Common myeloid progenitor, CD34-positive (primary cell): ENCODE results near the gene SIMC1.
"Not testable (repeated sequence)": the region's sequence is repeated elsewhere in the genome, so short reads cannot be mapped to it uniquely, and the experiment has no call there.

Source experiments
- CTCF ChIA-PET: fragments of 350-600 bp; sonication (Branson Sonifier 250); formaldehyde crosslinking; loops from one replicate; lab custom pipeline; 2021; ENCODE audit warnings: antibody characterized with exemption; lab: Charles Lee
- POLR2A ChIA-PET: fragments of 350-600 bp; sonication (Branson Sonifier 250); formaldehyde crosslinking; loops from one replicate; lab custom pipeline; 2021; ENCODE audit warnings: antibody characterized with exemption; lab: Charles Lee
- DNase-seq, 3 donors: peaks; one replicate each; pipeline versions ENCODE4 v3.0.0 to v3.0.0-alpha.2; 2013
- H3K27ac ChIP-seq, 2 experiments: 1 replicate in 1 of 2; 2 replicates in 1 of 2; pipeline ENCODE4 v1.7.0; 2013; ENCODE audit warnings: inconsistent platforms in 2 of 2, low read length in 2 of 2, mild to moderate bottlenecking in 2 of 2, low read depth in 1 of 2, moderate library complexity in 1 of 2; ENCODE audit not compliant: severe bottlenecking in 2 of 2, insufficient read depth in 1 of 2, poor library complexity in 1 of 2
- H3K27me3 ChIP-seq, 5 experiments: replicated peaks in 2 of 5; 1 replicate in 3 of 5; 2 replicates in 2 of 5; pipeline versions ENCODE4 v1.6.1 to v1.7.0; 2013; ENCODE audit warnings: low read length in 4 of 5, mild to moderate bottlenecking in 2 of 5, moderate library complexity in 2 of 5, inconsistent platforms in 1 of 5; ENCODE audit not compliant: insufficient read depth in 5 of 5, control insufficient read depth in 4 of 5
- H3K36me3 ChIP-seq, 4 experiments: 1 replicate in 2 of 4; 2 replicates in 2 of 4; pipeline versions ENCODE4 v1.6.1 to v1.7.0; 2013; ENCODE audit warnings: low read length in 3 of 4, control low read depth in 1 of 4, mild to moderate bottlenecking in 1 of 4; ENCODE audit not compliant: control insufficient read depth in 4 of 4, insufficient read depth in 4 of 4
- H3K4me1 ChIP-seq, 4 experiments: 1 replicate in 3 of 4; 2 replicates in 1 of 4; pipeline versions ENCODE4 v1.6.1 to v1.7.1; 2013; ENCODE audit warnings: low read length in 3 of 4, mild to moderate bottlenecking in 3 of 4, control low read depth in 1 of 4, inconsistent platforms in 1 of 4, moderate library complexity in 1 of 4; ENCODE audit not compliant: control insufficient read depth in 4 of 4, insufficient read depth in 4 of 4; ENCODE audit errors: control extremely low read depth in 1 of 4
- H3K4me3 ChIP-seq, 7 experiments: 1 replicate in 4 of 7; 2 replicates in 3 of 7; pipeline versions ENCODE4 v1.5.1 to v1.7.0; 2013; ENCODE audit warnings: mild to moderate bottlenecking in 7 of 7, low read length in 6 of 7, moderate library complexity in 6 of 7, inconsistent platforms in 2 of 7, low read depth in 2 of 7, control low read depth in 1 of 7; ENCODE audit not compliant: insufficient read depth in 4 of 7, control insufficient read depth in 1 of 7; ENCODE audit errors: extremely low read depth in 1 of 7
- H3K9me3 ChIP-seq, 5 experiments: 1 replicate in 4 of 5; 2 replicates in 1 of 5; pipeline versions ENCODE4 v1.6.1 to v1.7.1; 2013; ENCODE audit warnings: low read length in 4 of 5, mild to moderate bottlenecking in 2 of 5, inconsistent platforms in 1 of 5, low read depth in 1 of 5, moderate library complexity in 1 of 5; ENCODE audit not compliant: control insufficient read depth in 4 of 5, insufficient read depth in 2 of 5; ENCODE audit errors: control extremely low read depth in 1 of 5
- WGBS: methylation state at CpG from one replicate; pipeline ENCODE4 v1.1.5; 2013; ENCODE audit not compliant: insufficient coverage; 5-methylcytosine and 5-hydroxymethylcytosine counted together

The SIMC1 gene

GRCh38 chr5:176198299-176198698, 39.9 kb upstream of the SIMC1 start:
- Histone ChIP-seq H3K4me1 (peaks cover 0 to 20% (median 3%) of the 10 kb centered on the region in 4 experiments), H3K27me3 (peaks cover 0 to 41% (median 6%) of the 10 kb centered on the region in 5 experiments)
- H3K4me3 ChIP-seq, H3K27ac ChIP-seq, DNase-seq, H3K36me3 ChIP-seq, POLR2A ChIA-PET, CTCF ChIA-PET, H3K9me3 ChIP-seq: not testable (repeated sequence)
- no CpG with 5 or more reads among the region's 2 CpGs for WGBS

GRCh38 chr5:176198991-176199733, 39.1 kb upstream of the SIMC1 start:
- Histone ChIP-seq H3K4me1 (peaks cover 0 to 18% (median 3%) of the 10 kb centered on the region in 4 experiments), H3K4me3 (peak overlapping the region in 4 of 7 experiments; percentile 0 to 52 (median 47)), H3K27me3 (peaks cover 0 to 32% (median 6%) of the 10 kb centered on the region in 5 experiments)
- H3K27ac ChIP-seq, CTCF ChIA-PET, POLR2A ChIA-PET, H3K36me3 ChIP-seq, H3K9me3 ChIP-seq: not testable (repeated sequence)
- WGBS, result 2% methylated on average over 31 of the region's 72 CpGs
- DNase-seq, result peak in 1 of 3 donors; percentile 16

GRCh38 chr5:176199803-176200399, 38.3 kb upstream of the SIMC1 start:
- CTCF ChIA-PET, H3K9me3 ChIP-seq, POLR2A ChIA-PET, H3K27ac ChIP-seq, H3K36me3 ChIP-seq, DNase-seq: not testable (repeated sequence)
- peak overlapping the region in 1 of 7 experiments; percentile 46 for H3K4me3 ChIP-seq
- WGBS, result 37% methylated on average over 2 of the region's 9 CpGs
- H3K27me3 ChIP-seq, result peaks cover 0 to 29% (median 6%) of the 10 kb centered on the region in 5 experiments
- peaks cover 0 to 15% (median 3%) of the 10 kb centered on the region in 4 experiments for H3K4me1 ChIP-seq

DNA sequence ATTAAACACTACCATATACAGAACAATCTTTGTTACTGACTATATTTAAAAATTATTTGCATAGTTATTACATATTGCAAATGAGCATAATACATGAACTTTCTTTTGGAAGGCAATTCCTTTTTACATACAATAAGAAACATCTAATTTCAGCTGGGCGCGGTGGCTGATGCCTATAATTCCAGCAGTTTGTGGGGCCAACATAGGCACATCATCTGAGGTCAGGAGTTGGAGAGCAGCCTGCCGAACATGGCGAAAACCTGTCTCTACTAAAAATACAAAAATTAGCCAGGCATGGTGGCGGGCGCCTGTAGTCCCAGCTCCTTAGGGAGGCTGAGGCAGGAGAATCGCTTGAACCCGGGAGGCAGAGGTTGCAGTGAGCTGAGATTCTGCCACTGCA, 36.4 kb upstream of the SIMC1 start:
- H3K4me1 ChIP-seq, result peaks cover 0 to 11% (median 3%) of the 10 kb centered on the region in 4 experiments
- peaks cover 0 to 25% (median 6%) of the 10 kb centered on the region in 5 experiments for H3K27me3 ChIP-seq
- no peak overlapping the region for H3K4me3 ChIP-seq
- ChIA-PET POLR2A (no interaction called here), CTCF (no interaction called here)
- no peak overlapping the region for H3K27ac ChIP-seq
- WGBS, result 95% methylated on average over 6 of the region's 8 CpGs
- H3K9me3 ChIP-seq, result peaks cover 0 to 1% (median 0%) of the 10 kb centered on the region in 5 experiments
- no peaks in the 10 kb centered on the region for H3K36me3 ChIP-seq
- DNase-seq, result no peak

- Histone ChIP-seq H3K4me1 (peaks cover 0 to 6% (median 2%) of the 10 kb centered on the region in 4 experiments), H3K27me3 (peaks cover 0 to 25% (median 6%) of the 10 kb centered on the region in 5 experiments), H3K4me3 (no peak overlapping the region), H3K9me3 (peaks cover 0 to 2% (median 0%) of the 10 kb centered on the region in 5 experiments), H3K27ac (no peak overlapping the region), H3K36me3 (no peaks in the 10 kb centered on the region)
- no peak for DNase-seq
- ChIA-PET POLR2A (no interaction called here), CTCF (no interaction called here)
- 88% methylated on average over 8 of the region's 8 CpGs for WGBS
These were observed 35.1 kb upstream of the SIMC1 start for GRCh38 chr5:176203086-176203485.

DNA sequence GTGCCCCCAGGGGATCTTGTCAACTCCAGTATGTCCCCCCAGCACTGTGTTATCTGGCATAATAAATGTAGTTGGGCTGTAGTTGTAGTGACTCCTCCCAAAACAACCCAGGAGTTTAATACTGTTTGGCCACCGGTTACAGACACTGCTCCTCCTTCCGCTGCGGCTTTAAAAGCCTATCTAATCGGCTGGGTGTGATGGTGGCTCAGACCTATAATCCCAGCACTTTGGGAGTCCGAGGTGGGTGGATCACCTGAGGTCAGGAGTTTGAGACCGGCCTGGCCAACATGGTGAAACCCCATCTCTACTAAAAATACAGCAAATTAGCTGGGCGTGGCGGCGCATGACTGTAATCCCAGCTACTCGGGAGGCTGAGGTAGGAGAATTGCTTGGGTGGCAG, 34.7 kb upstream of the SIMC1 start:
- POLR2A ChIA-PET, H3K36me3 ChIP-seq, H3K4me3 ChIP-seq, DNase-seq, H3K27ac ChIP-seq, CTCF ChIA-PET, H3K4me1 ChIP-seq, H3K9me3 ChIP-seq: not testable (repeated sequence)
- H3K27me3 ChIP-seq, result peaks cover 0 to 23% (median 6%) of the 10 kb centered on the region in 5 experiments
- WGBS, result 93% methylated on average over 4 of the region's 10 CpGs

DNA sequence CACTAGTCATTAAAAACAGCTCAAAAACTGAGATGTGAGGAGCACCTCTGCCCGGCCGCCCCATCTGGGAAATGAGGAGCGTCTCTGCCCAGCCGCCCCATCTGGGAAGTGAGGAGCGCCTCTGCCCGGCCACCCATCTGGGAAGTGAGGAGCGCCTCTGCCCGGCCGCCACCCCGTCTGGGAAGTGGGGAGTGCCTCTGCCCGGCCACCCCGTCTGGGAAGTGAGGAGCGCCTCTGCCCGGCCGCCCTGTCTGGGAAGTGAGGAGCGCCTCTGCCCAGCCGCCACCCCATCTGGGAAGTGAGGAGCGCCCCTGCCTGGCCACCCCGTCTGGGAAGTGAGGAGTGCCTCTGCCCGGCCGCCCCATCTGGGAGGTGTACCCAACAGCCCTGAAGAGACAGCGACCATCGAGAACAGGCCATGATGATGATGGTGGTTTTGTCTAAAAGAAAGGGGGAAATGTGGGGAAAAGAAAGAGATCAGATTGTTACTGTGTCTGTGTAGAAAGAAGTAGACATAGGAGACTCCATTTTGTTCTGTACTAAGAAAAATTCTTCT, 23.7 kb upstream of the SIMC1 start:
- WGBS, result 86% methylated on average over 9 of the region's 23 CpGs
- H3K27me3 ChIP-seq, DNase-seq, H3K4me1 ChIP-seq, POLR2A ChIA-PET, H3K36me3 ChIP-seq, H3K9me3 ChIP-seq, H3K4me3 ChIP-seq, CTCF ChIA-PET, H3K27ac ChIP-seq: not testable (repeated sequence)
